HG03439 (cell line): Measurements from ENCODE around the gene SPEF2.
"Not testable (repeated sequence)": the region's sequence is repeated elsewhere in the genome, so short reads cannot be mapped to it uniquely, and the experiment has no call there.

ENCODE experiments used
- ATAC-seq: cut with Tn5 transposase; IDR thresholded peaks from one replicate; pipeline ENCODE4 v1.9.1; 2021; ENCODE audit warnings: mild to moderate bottlenecking, moderate library complexity; ENCODE audit not compliant: unreplicated experiment

Gene SPEF2

DNA sequence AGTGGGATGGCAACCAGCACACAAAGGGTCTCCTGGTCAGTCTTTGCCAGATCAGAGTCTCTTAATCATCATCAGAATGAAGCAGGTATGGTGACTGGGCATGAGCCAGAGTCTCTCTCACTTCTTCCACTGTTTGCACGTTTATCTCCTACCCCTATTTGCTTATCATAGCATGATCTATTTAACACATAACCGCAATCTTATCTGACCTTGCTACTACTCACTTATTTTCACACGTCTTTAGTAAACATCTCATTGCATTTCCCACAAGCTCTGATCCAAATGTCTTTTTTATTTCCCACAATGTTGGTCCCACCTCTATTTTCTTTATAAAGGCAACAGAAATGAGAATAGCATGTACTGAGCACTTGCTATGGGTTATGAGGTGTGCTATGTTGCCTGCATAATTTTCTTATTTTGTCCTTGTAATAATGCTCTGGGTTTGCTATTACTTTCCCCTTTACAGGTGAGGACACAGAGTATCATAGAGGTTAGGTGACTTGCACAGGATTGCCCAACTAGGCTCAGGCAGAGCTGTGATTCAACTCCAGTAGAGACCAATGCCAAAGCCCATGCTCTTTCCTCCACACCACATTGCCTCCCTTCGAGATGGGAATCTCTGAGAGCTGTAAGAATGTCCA is 199.3 kb downstream of the SPEF2 start:
- ATAC-seq = no peak

DNA sequence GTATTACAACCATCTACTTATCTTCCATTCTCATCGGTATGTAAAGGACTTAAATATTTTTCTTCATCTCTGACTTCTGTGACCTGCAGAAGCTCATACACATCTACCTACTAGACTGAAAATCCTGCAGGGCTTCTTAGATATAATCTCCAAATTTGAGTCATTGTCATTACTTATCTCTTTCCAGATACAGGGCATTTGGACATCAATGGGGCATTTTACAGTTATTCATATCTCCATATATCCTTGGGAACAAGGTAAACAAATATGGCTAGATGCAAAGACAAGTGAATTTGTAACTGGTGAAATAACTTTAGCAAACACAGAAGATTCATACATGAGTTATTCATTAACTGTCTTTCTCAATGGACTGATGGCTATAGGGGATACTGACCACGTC is 201.4 kb downstream of the SPEF2 start:
- ATAC-seq = no peak

DNA sequence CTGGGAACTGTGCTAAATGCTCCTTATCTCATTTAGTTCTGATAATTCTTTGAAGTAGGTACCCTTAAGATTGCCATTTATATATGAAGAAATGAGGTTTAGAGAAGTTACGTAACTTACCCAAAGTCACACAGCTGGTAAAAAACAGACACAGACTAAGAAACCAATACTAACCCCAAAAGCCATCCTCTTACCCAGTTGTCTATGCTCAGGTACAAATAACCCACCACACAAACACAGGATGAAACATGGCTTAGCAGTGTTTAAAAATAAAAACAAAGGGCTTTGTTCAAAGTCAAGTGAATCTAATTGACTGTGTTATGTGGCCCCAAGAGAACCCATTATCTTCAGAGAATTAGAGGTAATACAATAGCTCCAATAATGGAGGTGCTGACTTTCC is 202.0 kb downstream of the SPEF2 start:
- no peak for ATAC-seq

DNA sequence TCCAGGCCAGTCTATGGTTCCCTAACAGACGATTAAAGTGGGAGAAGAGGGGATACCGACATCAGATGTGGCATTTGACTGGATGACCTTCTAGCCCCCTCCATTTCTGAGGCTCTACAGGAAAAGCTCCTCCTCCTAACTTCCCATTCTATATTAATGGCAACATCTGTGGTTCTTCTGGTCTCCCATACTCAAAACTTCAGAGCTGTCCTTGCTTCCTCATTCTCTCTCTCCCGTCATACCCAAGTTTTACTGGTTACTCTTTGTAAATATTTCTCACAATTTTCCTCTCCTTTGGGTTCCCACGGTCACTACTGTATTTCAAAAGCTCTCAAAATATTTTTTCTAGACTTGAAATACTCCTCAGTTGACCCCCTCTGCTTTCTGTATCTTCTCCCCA is 203.1 kb downstream of the SPEF2 start:
- no peak for ATAC-seq

DNA sequence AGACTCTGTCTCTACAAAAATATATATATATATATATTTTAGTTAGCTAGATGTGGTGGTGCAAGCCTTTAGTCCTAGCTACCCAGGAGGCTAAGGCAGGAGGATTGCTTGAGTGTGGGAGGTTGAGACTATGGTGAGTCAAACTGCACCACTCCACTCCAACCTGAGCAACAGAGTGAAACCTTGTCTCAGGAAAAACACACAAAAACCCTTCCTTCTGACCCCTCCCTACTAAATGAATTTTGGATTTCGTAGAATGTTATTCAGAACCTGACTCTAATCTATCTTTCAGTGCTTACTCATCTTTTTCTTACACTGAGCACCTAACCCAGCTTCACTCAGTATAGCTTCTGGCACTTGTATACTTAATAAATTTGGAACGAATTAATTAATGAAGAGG is 203.8 kb downstream of the SPEF2 start:
- no peak for ATAC-seq

DNA sequence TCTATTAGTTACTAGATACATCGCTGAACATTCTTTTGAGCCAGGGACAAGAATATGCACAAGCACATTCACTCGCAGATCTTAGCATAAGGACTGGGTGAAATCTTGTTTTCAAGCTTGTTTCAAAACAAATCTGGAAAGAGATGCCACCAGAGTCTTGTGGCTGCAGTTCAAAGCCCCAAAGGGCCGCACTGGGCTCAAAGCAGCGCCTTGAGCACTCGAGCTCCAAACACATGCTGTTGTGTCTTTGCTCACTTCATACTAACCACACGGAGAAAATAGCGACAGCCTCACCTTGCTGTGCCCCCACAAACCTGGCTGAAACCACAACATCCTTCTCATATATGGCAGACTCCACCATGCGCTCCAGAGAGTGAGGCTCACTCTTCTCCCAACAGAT is 204.8 kb downstream of the SPEF2 start:
- no peak for ATAC-seq

DNA sequence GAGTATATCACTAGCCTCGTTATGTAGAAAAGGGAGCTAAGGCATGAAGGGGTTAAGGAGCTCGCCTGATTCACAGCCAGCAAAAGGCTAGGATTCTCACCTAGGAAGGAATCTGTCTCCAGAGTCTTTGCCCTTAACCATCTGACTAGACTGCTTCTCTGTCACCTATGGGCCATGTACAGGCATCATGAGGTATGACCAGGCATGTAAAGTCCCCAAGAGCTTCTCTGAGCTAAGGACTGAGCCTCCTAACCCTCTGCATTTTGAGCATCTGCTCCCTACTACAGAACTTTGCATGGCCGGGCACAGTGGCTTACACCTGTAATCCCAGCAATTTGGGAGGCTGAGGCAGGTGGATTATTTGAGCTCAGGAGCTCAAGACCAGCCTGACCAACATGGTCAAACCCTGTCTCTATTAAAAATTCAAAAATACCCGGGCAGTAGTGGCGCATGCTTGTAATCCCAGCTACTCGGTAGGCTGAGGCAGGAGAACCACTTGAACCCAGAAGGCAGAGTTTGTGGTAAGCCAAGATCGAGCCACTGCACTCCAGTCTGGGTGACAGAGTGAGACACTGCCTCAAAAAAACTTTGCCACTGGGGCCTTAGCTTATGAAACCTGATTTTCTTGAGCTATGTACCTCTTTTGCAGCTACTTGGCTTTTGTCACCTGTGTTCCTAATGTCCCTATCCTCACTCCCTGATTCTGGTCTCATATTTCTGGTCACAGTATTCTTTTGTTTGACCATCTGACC is 205.9 kb downstream of the SPEF2 start:
- no peak for ATAC-seq

DNA sequence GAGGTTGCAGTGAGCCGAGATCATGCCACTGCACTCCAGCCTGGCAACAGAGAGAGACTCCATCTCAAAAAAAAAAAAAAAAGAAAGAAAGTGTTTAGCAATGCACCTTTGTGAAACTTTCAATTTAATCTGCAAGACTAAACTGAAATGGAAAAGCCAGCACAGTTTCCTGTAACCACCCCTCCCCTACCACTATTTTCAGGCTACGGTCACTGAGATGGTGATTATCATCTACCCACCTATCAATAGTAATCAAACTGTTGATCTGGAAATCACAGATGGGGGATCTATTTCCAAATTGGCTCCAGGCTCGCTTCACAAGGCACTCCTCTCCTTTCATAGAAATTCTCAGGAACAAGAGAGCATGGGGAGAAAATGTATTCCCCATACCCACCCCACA is 208.4 kb downstream of the SPEF2 start:
- ATAC-seq = no peak

DNA sequence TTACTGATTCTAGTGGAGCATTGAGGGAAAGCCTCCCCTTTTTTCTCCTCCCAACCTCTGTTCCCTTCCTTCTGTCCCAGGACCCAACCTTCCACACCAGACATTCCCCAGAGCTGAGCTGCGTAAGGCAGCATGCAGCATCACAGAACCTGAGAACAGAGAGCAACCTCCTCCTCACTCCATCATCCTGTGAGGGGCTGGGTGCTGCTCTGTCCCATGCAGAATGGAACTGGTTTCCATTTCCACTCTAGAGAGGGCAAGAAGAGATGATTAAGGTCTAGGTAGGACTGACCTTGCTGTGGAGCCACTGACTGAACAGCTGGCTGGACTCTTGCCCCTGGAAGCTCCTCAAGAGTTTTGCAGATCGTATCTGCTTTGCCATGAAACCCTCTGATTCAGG is 208.9 kb downstream of the SPEF2 start:
- no peak for ATAC-seq

DNA sequence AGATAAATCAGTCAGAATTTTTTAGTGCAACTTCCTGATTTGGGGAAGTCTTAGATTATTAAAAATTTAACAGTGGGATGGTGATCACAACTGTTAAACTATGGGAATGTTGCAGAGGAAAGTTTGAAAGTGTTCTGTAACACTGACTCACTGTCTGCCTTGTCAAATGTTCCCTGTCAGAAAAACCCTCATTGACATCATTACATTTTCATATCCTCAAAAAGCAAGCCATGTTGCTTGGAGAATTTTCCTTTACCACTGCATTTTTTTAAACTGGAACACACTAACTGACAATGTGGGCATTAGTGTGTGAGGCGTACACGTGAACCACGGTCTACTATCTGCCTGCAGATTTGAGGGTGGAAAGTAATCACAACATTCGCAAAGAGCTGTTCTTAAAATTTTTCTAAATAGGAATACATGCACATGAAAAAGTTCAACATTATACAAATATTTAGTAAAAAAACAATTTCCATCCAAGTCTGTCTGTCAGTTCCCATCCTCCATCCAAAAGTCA is 210.5 kb downstream of the SPEF2 start:
- ATAC-seq = no peak

DNA sequence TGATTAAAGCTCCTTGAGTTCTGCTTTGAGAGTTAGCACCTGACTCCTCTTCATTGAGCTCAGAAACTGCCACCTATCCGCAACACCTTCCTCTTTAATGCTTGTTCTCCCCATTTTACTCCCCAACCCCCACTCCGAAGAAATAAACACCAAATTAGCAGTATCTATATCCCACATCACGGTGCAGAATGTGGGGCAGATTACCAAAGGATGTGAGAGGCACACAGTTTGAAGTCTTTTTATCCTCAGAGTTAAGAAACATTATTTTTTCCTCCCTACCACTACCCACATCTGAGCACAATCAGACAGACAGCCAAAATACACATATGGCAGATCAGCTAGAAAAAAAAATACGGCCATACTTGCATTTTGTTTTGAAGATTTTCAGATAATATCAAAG is 212.9 kb downstream of the SPEF2 start:
- ATAC-seq = no peak

DNA sequence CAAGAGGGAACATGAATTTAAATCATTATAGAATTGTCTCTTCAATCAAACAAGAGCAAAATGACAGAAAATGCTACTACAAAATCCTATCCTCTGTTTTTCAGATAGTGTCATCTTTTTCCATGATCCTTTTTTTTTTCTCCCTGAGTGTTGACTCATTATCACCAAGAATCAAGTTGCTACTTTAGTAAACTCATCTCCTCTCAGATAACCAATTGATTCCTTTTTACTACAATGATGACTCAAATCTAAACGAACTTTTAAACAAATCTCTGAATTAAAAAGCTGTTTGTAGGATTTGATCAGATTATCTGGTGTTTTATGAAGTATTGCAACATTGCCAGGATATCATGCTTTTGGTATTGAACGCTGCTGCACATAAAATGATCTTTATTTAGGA is 215.1 kb downstream of the SPEF2 start:
- ATAC-seq = no peak

DNA sequence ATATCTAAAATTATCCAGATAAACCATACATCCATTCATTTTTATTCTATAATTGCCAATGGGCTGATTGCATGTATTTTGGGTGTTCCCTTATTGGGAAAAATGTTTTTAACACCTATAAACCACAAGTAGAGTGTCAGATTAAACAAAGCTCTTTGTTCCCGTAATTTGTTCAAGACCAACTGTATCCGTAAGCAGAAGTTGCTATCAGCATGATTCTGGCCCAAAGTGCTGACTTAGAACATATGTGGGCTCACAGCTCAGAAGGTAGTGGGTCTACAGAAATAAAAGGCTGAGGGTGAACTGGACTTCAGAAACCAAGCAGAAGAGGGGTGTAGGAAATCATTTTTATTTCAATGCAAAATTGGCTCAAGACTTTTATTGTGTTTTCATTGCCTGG is 215.6 kb downstream of the SPEF2 start:
- ATAC-seq = no peak

DNA sequence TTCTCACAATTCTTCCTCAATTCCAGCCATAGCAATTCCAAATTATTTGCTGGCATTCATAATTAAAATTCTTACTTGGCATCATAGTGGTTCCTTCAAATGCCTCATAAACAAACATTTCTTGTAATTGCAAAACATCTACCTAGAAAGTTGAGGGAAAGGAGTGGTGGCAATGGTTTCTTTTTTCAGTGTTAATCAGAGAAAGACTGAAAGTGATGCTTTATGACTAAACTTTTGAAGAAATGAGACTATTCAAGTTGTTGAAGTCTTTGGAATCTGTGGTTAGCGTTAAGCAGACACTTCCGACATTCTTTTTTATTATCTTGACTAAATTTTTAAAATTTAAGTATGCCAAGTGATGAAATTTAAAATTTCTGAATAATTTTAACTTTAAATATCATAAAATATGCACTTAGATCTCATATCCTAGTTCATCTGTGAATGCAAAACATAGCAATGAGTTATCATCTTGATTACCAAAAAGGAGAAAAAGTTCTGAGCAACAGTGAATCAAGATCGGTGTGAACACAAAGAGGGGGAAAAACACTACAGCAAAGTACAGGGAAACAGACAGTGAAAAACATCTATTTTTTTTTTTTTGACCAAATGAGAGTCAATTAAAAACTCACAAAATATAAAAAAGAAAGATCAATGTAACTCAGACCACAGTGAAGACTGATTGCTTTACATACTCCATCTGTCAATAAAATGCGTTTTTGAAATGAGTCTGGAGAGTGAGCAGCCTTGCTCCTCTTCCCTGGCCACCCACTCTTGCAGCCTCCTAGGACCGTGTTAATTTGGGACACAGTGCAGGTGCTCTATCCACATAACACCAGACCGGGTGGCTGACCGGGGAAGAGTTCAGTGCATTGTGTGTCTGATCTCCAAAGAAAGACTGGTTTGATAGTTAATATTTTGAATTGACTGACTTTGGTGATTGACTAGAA is 218.4 kb downstream of the SPEF2 start:
- ATAC-seq = no peak

DNA sequence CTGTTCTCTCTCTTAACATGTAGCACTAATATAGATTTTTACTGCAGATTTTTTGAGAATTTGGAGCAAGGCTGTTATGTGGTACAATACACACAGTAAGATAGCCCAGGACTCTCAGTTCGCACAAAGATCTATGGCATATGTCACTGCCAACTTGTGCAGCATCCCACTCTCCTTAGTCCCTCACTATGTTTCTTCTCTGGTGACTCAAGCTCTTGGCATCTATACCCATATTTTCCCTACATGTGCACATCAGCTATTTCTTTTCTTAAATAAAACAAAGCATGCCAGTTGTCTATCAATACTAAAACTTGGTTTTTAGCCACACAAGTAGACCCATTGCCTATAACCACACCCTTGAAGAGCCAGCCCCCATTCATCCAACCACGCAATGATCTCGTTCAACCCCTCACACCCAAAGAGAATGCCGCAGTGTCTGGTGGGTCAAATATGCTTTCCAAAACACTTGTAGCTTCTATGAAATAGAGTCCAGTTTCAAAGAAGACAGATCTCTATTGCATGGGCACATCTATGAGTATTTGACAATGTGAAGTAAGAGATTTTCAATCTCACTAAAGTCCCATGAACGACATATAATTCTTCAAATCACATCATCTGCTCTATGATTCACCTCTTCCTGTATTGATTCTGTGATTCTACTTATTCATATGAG is 220.8 kb downstream of the SPEF2 start:
- no peak for ATAC-seq

DNA sequence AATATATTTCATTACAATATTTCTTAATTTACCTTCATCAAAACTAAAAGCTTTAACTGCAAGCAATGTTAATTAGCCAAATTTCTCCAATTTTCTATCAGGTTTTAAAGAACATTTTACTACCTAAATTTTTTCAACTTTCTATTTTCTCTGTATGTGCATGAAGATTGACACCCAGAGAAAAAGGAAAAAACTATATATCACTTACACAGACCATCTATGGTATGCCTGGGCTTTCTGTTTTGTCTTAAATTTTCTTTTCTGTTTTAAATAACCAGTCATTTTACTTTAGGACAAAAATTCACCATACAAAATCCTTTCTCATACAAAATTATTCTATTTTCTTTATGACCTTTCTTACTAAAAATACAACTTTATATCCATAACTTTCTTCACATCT is 225.2 kb downstream of the SPEF2 start:
- no peak for ATAC-seq

DNA sequence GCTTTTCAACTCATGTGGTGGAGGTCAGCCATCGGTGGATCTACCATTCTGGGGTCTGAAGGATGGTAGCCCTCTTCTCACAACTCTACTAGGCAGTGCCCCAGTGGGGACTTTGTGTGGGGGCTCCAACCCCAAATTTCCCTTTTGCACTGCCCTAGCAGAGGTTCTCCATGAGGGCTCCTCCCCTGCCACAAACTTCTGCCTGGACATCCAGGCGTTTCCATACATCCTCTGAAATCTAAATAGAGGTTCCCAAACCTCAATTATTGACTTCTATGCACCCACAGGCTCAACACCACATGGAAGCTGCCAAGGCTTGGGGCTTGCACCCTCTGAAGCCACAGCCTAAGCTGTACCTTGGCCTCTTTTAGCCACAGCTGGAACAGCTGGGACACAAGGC is 227.8 kb downstream of the SPEF2 start:
- ATAC-seq = not testable (repeated sequence)

DNA sequence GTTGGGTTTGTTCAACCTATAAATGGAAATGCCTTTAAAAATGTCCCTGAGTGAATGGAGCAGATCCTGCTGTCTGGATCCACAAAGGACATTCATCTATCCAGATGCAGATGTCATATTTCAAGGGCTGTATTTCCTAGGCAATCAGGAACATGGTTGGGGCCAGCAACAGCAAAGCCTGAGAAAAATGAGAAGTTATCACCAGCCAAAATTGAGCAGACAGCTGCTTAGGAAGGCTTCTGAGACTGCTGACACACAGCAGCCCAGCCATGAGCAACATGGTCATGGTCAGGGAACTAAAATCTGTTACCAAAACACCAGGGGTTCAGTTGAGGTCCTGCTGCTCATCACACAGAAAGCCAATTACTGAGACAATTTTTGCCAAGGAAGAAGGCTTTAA is 229.8 kb downstream of the SPEF2 start:
- no peak for ATAC-seq

DNA sequence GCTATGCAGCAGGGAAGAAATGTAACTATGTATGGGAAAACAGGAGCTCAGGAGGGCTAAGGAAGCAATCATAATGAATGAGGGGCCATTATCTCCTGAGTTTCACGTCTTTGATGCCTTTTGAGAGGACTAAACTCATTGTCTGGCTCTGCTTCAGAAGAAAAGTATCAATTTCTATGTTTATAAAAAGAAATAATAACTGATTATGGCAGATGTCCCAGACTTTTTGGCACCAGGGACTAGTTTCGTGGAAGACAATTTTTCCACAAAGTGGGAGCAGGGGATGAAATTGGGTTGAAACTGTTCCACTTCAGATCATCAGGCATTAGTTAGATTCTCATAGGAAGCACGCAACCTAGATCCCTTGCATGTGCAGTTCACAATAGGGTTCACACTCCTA is 230.3 kb downstream of the SPEF2 start:
- ATAC-seq = no peak

DNA sequence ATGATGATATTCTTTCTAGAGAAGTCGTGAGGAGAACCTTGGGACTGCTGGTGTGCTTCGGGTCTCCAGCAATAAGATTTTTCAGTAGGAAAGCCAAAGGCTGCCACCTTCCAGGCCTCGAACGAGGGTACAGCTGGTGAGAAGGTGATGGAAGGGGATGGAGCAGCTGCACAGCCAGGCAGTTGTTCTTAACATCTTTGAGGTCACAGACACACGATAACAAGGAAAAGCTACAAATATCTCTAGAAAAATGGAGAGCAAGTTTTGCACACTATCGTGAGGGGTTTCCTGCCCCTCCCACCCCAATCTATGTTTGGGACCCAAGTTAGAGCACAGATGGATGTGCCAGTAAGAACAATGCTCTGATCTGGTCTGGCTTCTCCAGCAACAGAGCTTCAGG is 232.2 kb downstream of the SPEF2 start:
- ATAC-seq = no peak
